GDM1 (cell line): ENCODE measurements around the gene ZNF200.
"Not testable (repeated sequence)": the region's sequence is repeated elsewhere in the genome, so short reads cannot be mapped to it uniquely, and the experiment has no call there.

ENCODE experiments used
- DNase-seq: peaks from one replicate; lab custom pipeline; 2025; lab: John Stamatoyannopoulos, UW

The ZNF200 gene

GRCh38 chr16:3252967-3253366, 18.0 kb upstream of the ZNF200 start:
- no peak for DNase-seq

DNA sequence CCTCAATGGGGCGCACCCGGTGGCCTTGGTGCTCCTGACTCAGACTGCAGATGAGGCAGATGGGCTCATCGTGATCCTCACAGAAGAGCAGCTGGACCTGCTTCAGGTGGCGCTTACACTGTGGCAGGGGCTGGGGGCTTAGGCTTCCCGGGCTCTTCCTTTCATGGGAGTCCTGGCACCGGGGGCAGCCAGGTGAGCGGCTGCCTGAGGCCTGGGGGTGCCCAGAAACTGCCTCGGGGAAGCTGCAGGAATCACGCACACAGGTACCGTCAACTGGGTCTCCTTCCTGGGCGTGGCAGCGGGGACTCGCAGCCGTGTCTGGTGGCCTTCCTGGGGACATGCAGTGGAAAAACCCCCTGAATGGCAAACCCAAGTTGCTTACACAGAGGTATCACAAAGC, 14.5 kb upstream of the ZNF200 start:
- no peak for DNase-seq

GRCh38 chr16:3249020-3249419, 14.1 kb upstream of the ZNF200 start:
- no peak for DNase-seq

DNA sequence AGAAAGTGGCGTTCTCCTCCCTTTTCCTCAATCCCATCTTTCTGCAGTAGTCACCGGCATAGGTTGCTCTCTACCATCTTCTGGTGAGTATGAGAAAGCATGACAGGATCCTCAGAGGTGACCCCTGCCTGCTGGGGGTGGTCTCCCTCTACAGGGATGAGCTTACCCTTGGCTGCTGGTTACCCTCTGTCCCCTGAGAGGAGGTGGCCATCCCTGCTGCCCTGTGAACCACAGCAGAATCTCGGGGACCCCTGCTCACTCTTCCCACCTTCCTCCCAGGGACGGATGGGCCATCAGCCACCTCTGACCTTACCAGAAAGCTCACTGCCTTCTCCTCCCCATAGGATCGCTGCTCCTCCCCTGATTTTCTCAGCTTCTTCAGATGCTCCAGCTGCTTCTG, 13.6 kb upstream of the ZNF200 start:
- DNase-seq = no peak

GRCh38 chr16:3246876-3247275, 11.9 kb upstream of the ZNF200 start:
- no peak for DNase-seq

GRCh38 chr16:3246002-3246401, 11.0 kb upstream of the ZNF200 start:
- no peak for DNase-seq

- no peak for DNase-seq
These were observed 8.9 kb upstream of the ZNF200 start for GRCh38 chr16:3243882-3244281.

DNA sequence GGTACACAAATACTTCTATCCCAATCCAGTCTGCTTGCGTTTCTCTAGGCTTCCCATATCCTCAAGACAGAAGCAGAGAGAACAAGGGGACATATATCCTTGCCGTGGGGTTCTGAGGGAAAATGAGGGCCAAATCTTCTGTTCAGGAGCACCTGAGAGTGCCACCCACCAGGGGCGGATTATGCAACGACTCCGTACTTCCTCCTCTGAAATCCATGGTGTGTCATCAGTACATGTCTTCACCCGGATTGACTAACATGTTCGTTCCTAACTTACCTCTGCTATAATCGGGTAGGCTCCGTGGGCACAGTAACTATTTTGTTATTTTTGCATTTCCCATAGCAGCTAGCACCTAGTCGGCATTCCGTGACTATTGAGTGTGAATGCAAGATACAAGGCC, 7.8 kb upstream of the ZNF200 start:
- no peak for DNase-seq

DNA sequence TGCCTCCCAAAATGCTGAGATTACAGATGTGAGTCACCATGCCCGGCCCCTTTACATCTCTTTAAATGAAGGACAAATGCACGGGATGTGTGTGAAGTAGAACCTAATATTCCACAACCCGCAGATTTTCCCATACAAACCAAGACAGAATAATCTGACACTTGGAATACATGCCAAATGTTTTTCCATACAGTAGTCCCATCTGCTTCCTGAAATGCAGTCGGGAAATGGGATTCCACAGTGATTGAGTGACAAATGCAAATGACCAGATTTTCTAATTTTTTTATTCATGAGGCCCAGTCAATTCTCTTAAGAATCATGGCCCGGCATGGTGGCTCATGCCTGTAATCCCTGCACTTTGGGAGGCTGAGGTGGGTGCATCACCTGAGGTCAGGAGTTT, 6.8 kb upstream of the ZNF200 start:
- DNase-seq = no peak

- peak; percentile 42 for DNase-seq
These were observed 1.1 kb upstream of the ZNF200 start for GRCh38 chr16:3235856-3236669.

DNA sequence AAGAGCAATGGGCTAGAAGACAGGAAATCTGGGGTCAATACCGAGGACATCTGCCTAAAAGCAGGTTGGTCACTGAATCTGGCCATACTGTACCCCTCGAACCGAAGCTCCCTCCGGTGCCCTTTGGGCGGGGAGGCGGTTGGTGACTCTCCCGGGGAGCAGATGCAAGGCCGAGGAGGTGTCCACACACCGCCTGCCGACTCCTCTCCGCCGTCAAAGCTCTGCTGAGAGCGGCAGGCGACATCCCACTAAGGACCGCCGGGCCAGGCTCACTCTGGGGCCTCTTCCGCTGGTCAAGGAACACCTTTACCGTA, 458 bp downstream of the ZNF200 start:
- DNase-seq = no peak

DNA sequence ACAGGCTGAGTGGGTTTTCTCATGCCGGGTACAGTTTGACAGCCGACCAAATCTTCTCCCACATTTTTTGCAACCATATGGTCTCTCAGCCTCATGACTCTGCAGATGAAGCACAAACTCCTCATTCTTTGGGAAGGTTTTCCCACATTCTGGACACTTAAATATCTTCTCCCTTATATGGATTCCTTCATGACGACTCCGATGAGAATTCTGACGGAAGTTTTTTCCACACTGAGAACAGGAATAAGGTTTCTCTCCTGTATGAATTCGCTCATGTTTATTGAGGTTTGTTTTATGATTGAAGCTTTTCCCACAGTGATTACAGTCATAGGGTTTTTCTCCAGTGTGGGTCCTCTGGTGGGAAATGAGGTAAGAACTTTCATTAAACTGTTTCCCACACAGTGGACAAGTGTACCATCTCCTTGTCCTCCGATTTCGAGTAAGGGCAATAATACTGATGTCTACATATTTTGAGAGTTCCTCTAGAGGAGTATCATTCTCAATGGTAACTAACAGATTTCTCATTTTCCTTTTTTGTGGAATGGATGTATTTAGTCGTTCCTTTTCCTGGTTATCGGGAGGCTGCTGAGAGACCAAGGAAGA, 10.9 kb downstream of the ZNF200 start:
- DNase-seq = no peak

GRCh38 chr16:3220839-3221238, 14.1 kb downstream of the ZNF200 start:
- no peak for DNase-seq

- DNase-seq = no peak
These were observed 18.7 kb downstream of the ZNF200 start for GRCh38 chr16:3216263-3216640.

DNA sequence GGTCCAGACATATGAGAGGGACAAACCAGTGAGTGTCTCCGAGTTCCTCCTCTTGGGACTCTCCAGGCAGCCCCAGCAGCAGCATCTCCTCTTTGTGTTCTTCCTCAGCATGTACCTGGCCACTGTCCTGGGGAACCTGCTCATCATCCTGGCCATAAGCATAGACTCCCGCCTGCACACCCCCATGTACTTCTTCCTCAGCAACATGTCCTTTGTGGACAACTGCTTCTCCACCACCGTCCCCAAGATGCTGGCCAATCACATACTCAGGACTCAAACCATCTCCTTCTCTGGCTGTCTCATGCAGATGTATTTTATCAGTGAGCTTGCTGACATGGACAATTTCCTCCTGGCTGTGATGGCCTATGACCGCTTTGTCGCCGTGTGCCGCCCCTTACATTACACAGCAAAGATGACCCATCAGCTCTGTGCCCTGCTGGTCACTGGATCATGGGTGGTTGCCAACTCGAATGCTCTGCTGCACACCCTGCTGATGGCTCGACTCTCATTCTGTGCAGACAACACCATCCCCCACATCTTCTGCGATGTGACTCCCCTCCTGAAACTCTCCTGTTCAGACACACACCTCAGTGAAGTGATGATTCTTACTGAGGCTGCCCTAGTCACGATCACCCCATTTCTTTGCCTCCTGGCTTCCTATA, 19.2 kb downstream of the ZNF200 start:
- no peak for DNase-seq

DNA sequence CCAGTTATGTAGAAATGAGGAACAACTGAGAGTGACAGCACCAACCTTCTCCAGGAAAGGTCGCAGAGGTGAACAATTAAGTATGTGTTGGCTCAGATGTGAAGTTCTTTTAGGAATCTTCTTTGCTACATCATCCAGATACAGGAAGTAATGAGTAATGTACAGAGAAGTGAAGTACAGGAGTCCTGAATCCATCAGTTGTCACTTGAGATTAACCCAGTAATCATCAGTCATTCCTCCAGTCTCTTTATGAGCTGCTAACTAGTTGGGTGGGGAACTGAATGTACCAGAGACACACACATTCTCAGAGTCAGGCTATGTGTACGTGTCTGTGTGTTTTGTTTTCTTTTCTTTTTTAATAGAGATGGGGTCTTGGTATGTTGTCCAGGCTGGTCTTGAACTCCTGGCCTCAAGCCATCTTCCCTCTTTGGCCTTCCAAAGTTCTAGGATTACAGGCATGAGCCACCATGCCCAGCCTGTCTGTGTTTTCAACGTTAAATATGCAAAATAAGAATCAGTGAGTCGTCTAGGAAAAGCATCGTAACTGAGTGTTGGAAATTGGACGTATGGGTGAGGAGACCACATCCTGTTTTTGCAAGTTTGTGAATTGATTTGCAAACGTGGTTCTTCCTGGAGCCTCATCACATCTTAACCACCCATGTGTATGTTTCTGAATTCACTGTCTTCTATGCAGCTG, 19.9 kb downstream of the ZNF200 start:
- DNase-seq = no peak

DNA sequence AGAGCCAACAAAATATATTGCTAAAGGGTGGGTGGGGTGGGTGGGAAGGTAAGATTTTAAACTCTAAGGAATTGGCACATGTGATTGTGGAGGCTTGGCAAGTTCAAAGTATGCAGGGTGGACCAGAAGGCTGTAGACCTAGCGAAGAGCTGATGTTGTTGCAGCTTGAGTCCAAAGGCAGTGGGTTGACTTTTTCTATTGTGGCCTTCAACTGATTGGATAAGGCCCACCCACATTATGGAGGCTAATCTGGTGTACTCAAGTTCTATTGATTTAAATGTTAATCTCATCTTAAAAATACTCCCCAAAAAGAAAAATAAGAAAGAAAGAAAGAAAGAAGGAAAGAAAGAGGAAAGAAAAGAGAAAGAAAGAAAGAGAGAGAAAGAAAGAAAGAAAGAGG, 22.4 kb downstream of the ZNF200 start:
- no peak for DNase-seq

GRCh38 chr16:3212006-3212405, 23.0 kb downstream of the ZNF200 start:
- no peak for DNase-seq

- no peak for DNase-seq
These were observed 27.6 kb downstream of the ZNF200 start for GRCh38 chr16:3207086-3207953.

GRCh38 chr16:3205939-3206338, 29.0 kb downstream of the ZNF200 start:
- not testable (repeated sequence) for DNase-seq

GRCh38 chr16:3202903-3203539, 31.9 kb downstream of the ZNF200 start:
- DNase-seq = no peak
